ENCODE measurements around the gene TAF3.
"Not testable (repeated sequence)": the region's sequence is repeated elsewhere in the genome, so short reads cannot be mapped to it uniquely, and the experiment has no call there.

The TAF3 gene

DNA sequence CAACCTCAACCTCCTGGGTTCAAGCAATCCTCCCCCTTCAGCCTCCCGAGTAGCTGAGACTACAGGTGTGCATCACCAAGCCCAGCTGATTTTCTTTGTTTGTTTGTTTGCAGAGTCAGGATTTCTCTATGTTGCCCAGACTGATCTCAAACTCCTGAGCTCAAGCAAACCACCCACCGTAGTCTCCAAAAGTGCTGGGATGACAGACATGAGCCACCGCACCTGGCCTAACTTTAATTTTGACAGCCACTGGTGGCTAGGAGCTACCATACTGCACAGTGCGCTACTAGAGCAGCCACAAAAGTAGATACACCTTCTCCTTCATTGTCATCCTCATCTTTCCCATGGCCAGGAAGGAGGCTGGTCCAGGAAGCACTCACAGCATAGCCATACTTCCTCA is 205.0 kb downstream of the TAF3 start:
- no peak for DNase-seq (ENCODE audit: low spot score)
- CTCF ChIA-PET, result interaction anchor here (0.6 kb wide), 1 partner anchor 429 kb away, joined by 3 read pairs; no protein-coding TSS in a partner anchor
- H3K27ac ChIP-seq, result no peak overlapping the region
- POLR2A ChIA-PET (ENCODE audit: low non-redundant PET), result no interaction called here
- TF ChIP-seq, protein P1, sequence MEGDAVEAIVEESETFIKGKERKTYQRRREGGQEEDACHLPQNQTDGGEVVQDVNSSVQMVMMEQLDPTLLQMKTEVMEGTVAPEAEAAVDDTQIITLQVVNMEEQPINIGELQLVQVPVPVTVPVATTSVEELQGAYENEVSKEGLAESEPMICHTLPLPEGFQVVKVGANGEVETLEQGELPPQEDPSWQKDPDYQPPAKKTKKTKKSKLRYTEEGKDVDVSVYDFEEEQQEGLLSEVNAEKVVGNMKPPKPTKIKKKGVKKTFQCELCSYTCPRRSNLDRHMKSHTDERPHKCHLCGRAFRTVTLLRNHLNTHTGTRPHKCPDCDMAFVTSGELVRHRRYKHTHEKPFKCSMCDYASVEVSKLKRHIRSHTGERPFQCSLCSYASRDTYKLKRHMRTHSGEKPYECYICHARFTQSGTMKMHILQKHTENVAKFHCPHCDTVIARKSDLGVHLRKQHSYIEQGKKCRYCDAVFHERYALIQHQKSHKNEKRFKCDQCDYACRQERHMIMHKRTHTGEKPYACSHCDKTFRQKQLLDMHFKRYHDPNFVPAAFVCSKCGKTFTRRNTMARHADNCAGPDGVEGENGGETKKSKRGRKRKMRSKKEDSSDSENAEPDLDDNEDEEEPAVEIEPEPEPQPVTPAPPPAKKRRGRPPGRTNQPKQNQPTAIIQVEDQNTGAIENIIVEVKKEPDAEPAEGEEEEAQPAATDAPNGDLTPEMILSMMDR (conservative IDR thresholded peaks at IDR 0.05; ENCODE audit: low read depth), result no peak

GRCh38 chr10:8023851-8024250 is 205.5 kb downstream of the TAF3 start:
- ChIA-PET CTCF (no interaction called here), POLR2A (ENCODE audit: low non-redundant PET) (no interaction called here)
- H3K27ac ChIP-seq, result no peak overlapping the region
- DNase-seq (ENCODE audit: low spot score), result no peak
- TF ChIP-seq, protein P1 (conservative IDR thresholded peaks at IDR 0.05; ENCODE audit: low read depth), result no peak

- TF ChIP-seq, protein P1 (conservative IDR thresholded peaks at IDR 0.05; ENCODE audit: low read depth), result no peak
- no peak overlapping the region for H3K27ac ChIP-seq
- no peak for DNase-seq (ENCODE audit: low spot score)
- CTCF ChIA-PET, result interaction anchor here (0.6 kb wide), 2 partner anchors 159 to 264 kb away, joined by 4 read pairs; no protein-coding TSS in a partner anchor
- POLR2A ChIA-PET (ENCODE audit: low non-redundant PET), result no interaction called here
Measured at GRCh38 chr10:8026349-8027259, 208.3 kb downstream of the TAF3 start.

- POLR2A ChIA-PET (ENCODE audit: low non-redundant PET); CTCF ChIA-PET; H3K27ac ChIP-seq; DNase-seq (ENCODE audit: low spot score): not testable (repeated sequence)
Measured at GRCh38 chr10:8031211-8031610, 212.9 kb downstream of the TAF3 start.

- DNase-seq (ENCODE audit: low spot score), result no peak
- ChIA-PET POLR2A (ENCODE audit: low non-redundant PET) (no interaction called here), CTCF (no interaction called here)
- TF ChIP-seq, protein P1 (conservative IDR thresholded peaks at IDR 0.05; ENCODE audit: low read depth), result no peak
- no peak overlapping the region for H3K27ac ChIP-seq
Measured at GRCh38 chr10:8032558-8032957, 214.3 kb downstream of the TAF3 start.

- ChIA-PET POLR2A (ENCODE audit: low non-redundant PET) (no interaction called here), CTCF (no interaction called here)
- TF ChIP-seq, protein P1 (conservative IDR thresholded peaks at IDR 0.05; ENCODE audit: low read depth), result no peak
- H3K27ac ChIP-seq, result no peak overlapping the region
- DNase-seq (ENCODE audit: low spot score), result no peak
Measured at GRCh38 chr10:8033812-8034465, 215.6 kb downstream of the TAF3 start.

All from RWPE1 (cell line).